NCI-H128 (cell line): ENCODE measurements around the gene CAMK2A.
"Not testable (repeated sequence)": the region's sequence is repeated elsewhere in the genome, so short reads cannot be mapped to it uniquely, and the experiment has no call there.

Experiments used
- DNase-seq: peaks from one replicate; lab custom pipeline; 2025; ENCODE audit not compliant: unreplicated experiment; lab: John Stamatoyannopoulos, UW

CAMK2A gene

DNA sequence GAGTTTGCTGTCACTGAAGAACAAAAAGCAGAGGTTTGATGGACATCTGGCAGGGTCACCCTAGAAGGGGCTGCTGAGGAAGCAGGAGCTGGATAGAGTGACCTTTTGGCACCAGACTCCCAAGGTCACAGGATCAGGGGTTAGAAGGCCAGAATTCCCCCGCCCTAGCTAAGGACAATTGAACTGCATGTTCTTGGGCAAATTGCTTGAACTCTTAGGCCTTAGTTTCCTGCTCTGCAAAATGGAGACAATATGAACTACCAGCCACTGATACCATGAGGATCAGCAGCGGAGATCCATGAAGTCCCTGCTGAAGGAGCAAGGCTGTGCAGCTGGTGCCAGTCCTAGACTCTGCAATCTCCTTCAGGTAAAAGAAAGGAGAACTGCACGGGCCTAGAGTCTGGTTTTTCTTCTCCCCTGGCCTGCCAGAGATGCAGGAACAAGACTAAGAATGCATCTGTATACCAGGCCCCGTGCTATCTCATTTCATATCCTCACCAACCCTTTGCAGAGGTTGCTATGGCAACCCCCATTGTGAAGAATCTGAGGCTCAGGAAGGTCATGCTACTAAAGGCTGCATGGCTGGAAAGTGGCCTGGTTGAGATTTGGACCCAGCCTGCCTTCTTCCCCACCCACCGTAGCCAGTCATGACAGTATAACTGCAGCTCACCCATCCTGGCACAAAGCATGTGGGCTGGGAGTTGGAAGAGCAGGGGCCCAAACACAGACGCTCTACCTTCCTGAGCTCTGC lies 33.7 kb downstream of the CAMK2A start:
- no peak for DNase-seq

GRCh38 chr5:150254774-150255173 lies 34.8 kb downstream of the CAMK2A start:
- no peak for DNase-seq

DNA sequence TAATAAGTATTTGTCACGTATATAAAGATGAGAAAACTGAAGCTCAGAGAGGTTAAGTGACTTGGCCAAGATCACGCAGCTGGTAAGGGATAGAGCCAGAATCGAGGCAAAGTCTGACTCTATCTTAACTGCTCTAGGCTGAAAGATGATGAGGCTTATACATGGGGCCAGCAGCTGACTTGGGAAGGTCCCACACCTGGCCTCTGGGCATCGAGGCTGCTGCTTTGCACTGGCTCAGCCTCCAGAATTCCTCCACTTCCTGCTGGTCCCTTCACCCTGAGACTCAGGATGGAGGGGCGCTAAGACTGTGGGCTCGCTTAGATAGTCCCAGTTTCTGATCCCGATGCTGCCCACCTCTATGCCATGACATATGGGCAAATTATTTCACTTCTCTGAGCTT lies 35.2 kb downstream of the CAMK2A start:
- no peak for DNase-seq

DNA sequence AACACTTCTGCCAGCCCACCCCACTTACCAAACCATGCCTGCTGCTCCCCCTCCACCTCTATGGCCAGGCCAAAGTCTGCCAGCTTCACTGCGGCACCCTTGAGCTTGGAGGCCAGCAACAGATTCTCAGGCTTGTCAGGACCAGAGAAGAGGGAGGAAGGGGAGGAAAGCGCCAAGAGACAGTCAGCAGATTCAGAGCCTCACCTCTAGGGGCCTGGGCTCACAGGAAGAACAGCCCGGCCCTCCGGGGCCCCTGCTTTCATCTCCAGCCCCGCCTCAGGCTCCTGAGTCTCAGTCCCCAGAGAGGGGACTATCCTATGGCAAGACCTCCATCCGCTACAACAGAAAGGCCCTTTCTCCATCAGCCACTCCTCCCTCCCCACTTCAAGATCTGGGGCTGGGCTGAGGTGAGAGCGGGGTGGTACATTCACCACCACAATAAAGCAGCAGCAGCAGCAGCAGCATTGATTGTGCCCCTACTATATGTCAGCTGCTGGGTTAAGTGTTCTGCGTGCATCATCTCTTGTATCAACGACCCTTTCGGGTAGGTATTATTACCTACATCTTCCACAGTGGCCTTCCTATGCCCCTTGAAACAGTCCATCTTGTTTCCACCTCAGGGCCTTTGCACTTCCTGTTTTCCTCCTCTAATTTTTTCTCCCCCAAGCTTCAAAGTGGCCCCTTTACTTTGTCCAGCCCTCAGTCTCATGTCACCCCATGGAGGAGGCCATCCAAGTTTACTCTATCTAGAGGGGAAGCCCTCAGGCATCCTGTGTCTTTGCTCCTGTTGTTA lies 36.0 kb downstream of the CAMK2A start:
- no peak for DNase-seq

GRCh38 chr5:150252489-150252888 lies 37.1 kb downstream of the CAMK2A start:
- DNase-seq, result no peak

- DNase-seq, result no peak
Observed at GRCh38 chr5:150251504-150251903, 38.1 kb downstream of the CAMK2A start.

DNA sequence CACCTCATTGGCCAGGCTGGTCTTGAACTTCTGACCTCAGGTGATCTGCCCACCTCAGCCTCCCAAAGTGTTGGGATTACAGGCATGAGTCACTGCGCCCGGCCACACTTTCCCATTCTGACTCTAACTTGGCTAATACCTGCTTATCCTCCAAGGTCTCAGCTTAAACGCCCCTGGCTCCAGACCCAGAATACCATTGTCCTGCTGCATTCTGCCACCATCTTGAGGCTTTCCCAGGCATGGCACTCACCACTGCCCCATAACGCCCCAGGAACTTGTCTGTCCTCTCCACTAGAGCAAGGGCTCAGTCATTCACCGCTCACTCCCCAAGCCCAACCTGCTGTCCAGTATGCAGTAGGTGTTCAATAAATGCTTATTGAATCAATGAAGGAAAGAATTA lies 39.8 kb downstream of the CAMK2A start:
- DNase-seq, result no peak

- DNase-seq, result no peak
Observed at GRCh38 chr5:150248946-150249345, 40.6 kb downstream of the CAMK2A start.

DNA sequence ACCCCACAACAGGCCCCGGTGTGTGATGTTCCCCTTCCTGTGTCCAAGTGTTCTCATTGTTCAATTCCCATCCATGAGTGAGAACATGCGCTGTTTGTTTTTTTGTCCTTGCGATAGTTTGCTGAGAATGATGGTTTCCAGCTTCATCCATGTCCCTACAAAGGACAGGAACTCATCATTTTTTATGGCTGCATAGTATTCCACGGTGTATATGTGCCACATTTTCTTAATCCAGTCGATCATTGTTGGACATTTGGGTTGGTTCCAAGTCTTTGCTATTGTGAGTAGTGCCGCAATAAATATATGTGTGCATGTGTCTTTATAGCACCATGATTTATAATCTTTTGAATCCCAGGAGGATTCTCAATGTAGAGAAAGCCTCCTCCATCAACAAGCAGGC lies 41.1 kb downstream of the CAMK2A start:
- DNase-seq, result not testable (repeated sequence)

GRCh38 chr5:150247726-150248125 lies 41.8 kb downstream of the CAMK2A start:
- DNase-seq, result no peak

DNA sequence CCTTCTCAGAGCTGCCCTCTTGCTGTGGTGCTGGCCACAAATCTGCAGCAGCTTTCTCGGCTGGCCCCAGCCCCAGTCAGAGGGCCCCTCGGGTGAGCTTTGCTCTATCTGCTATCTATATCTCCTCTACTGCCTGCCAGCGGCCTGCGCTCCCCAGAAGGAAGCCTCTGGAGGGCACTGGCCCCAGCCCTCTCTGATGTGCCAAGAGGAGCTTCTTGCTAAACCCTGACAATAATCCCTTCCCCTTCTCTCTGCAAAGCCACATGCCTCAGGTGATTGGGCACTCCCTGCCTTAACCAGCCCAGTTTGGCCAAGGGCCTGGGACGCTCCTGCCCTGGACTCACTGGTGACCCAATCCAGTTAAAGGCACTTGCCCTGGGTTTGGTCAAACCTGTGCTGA lies 42.7 kb downstream of the CAMK2A start:
- no peak for DNase-seq

GRCh38 chr5:150246429-150246828 lies 43.1 kb downstream of the CAMK2A start:
- DNase-seq, result no peak

GRCh38 chr5:150245808-150246207 lies 43.8 kb downstream of the CAMK2A start:
- DNase-seq, result no peak

DNA sequence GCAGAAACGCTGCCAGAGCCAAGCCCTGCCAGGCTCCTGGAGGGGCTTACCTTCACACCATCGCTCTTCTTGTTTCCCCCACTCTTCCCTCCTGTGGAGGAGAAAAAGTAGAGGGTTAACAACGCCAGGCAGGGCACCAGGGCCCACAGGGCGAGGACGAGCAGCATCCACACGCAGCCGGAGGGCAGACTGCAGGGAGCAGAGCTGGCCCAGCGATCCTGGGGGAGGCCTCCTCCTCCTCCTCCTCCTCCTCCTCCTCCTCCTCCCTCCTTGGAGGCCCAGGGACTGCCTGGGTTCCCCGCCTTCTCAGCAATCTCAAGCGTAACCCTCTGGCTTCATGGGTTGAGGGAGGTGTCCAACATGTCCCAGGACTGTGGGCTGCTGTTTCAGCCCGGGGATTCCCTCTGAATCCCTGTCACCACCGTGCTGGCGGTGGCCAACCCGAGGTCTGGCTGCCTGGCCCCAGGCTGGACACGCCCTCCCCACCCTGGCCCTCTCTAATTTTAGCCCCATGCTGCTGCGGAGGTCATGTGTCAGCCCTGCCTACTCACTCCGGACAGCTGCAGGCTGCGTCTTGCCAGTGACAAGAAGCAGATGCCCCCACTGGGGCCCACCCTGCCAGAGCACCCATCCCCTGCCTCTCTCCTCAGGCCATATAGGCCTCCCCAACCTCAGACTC lies 44.3 kb downstream of the CAMK2A start:
- DNase-seq, result no peak

- no peak for DNase-seq
Observed at GRCh38 chr5:150244209-150244608, 45.4 kb downstream of the CAMK2A start.

DNA sequence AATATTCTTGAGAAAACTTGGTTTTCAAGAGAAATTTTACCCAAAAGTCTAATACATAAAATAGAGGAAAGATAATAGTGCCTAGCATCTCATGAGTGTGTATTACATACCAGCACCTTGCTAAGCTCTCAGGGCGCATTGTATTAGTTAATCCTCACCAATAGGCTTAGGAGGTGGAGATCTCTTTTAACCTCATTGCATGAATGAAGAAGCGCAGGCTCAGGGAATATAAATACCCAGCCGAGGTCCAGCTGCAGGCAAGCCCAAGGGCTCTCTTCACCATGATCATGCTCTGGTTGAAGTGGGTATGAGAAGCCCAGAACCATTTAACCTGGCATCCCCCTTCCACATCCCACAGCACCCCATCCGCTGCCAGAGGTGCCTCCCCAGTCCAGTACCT lies 46.0 kb downstream of the CAMK2A start:
- no peak for DNase-seq

- no peak for DNase-seq
Observed at GRCh38 chr5:150242251-150242894, 47.2 kb downstream of the CAMK2A start.

DNA sequence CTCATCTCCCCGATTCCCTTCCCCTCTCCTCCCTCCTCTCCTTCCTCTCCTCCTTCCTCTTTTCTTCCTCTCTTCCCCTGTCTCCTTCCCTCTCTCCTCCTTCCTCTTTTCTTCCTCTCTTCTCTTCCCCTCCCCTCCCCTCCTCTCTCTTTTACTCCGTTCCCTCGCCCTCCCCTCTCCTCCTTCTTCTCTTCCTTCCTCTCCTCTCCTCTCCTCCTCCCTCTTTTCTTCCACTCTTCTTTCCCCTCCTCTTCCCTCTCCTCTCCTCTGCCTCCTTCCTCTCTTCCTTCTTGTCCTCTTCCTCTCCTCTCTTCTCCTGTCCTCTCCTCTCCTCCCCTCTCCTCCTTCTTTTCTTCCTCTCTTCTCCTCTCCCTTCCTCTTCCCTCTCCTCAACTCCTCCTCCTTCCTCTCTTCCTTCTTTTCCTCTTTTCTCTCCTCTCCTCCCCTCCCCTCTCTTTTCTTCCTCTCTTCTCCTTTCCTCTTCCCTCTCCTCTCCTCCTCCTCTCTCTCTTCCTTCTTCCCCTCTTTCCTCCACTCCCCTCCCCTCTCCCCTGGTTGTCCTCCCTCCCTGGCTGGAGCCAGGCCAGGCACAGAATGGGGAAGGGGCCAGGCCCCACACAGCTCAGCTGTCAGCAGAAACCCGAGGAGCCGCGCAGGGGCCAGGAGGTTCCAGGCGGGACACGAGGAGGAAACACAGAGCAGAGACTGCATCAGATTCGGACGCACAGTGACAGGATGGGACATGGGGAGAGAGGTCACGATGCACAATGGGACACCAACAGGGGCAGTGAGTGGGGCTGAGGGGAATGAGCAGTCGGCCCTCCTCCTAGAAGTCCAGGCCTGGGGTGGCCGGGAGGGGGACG lies 48.0 kb downstream of the CAMK2A start:
- DNase-seq, result no peak

DNA sequence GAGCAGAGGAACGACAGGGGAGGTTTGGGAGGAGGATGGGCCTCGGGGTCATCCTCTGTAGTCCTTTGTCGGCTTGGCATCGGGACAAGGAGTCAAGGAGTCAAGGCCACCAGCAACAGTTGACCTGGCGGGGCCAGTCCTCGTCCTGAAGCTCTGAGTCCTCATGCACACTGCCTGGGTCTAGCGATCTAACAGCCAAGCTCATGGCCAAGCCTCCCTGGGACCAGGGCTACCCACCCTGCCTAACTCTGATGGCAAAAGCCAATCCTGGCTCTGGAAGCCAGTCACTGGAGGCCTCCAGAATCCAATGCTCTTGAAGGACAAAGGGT lies 49.8 kb downstream of the CAMK2A start:
- DNase-seq, result no peak

DNA sequence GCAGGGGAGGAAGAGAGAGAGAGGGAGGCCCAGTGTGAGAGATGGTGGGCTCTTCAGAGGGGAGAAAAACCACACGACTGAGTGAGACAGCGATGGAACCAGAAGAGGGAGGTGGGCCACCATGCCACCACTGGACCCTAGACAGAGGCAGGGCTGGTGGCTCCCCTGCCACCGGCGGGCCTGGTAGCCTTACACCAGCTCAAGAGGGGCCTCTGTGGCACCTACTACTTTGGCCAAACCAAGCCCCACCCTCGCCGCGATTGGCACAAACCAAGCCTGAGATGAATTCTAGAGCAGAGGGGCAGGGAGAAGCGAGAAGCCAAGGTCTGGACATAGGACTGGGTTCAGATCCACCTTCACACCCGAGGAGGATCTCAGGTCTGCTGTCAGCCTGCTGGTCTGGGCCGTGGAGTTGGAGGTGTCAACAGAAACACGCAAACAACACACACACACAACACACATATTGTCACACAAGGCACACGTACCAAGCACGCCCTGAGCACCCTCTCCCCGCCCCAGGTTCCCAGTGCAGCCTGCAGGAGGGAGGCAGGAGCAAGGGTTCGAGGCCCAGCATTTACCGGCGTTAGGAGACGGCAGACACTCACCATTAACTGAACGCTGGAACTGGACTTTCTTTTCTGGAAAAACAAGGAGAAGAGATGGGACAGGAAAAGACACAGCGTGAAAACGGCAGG lies 50.3 kb downstream of the CAMK2A start:
- no peak for DNase-seq
